Stimulated activated CD4-positive, alpha-beta T cell treated with anti-CD3 and anti-CD28 coated beads, Interleukin-4, amount 100 ng/mL, for 1 hour (primary cell): ENCODE measurements around the gene KLHDC8A.
"Not testable (repeated sequence)": the region's sequence is repeated elsewhere in the genome, so short reads cannot be mapped to it uniquely, and the experiment has no call there.

Experiments
- DNase-seq: peaks from one replicate; pipeline ENCODE4 v3.0.0-alpha.2; 2020

Gene KLHDC8A

GRCh38 chr1:205369701-205370123 lies 13.0 kb upstream of the KLHDC8A start:
- DNase-seq = no peak

GRCh38 chr1:205368478-205368877 lies 11.8 kb upstream of the KLHDC8A start:
- DNase-seq = no peak

- DNase-seq = no peak
Observed at GRCh38 chr1:205365945-205366463, 9.3 kb upstream of the KLHDC8A start.

- not testable (repeated sequence) for DNase-seq
Observed at GRCh38 chr1:205365086-205365485, 8.4 kb upstream of the KLHDC8A start.

- no peak for DNase-seq
Observed at GRCh38 chr1:205360891-205361290, 4.2 kb upstream of the KLHDC8A start.

GRCh38 chr1:205359771-205360565 lies 3.2 kb upstream of the KLHDC8A start:
- DNase-seq = no peak

GRCh38 chr1:205358579-205358978 lies 1.9 kb upstream of the KLHDC8A start:
- no peak for DNase-seq

GRCh38 chr1:205357567-205357966 lies 845 bp upstream of the KLHDC8A start:
- no peak for DNase-seq

GRCh38 chr1:205355075-205355453 lies 1.7 kb downstream of the KLHDC8A start:
- no peak for DNase-seq

- peak; percentile 47 for DNase-seq
Observed at GRCh38 chr1:205354259-205355074, 2.3 kb downstream of the KLHDC8A start.

GRCh38 chr1:205353612-205354011 lies 3.1 kb downstream of the KLHDC8A start:
- no peak for DNase-seq

- no peak for DNase-seq
Observed at GRCh38 chr1:205353191-205353590, 3.5 kb downstream of the KLHDC8A start.

GRCh38 chr1:205351984-205352713 lies 4.6 kb downstream of the KLHDC8A start:
- no peak for DNase-seq

GRCh38 chr1:205350691-205351141 lies 6.0 kb downstream of the KLHDC8A start:
- DNase-seq = no peak

- DNase-seq = no peak
Observed at GRCh38 chr1:205350124-205350523, 6.6 kb downstream of the KLHDC8A start.

- DNase-seq = no peak
Observed at GRCh38 chr1:205348554-205349487, 7.9 kb downstream of the KLHDC8A start.

- no peak for DNase-seq
Observed at GRCh38 chr1:205346956-205347574, 9.7 kb downstream of the KLHDC8A start.

GRCh38 chr1:205345761-205346160 lies 11.0 kb downstream of the KLHDC8A start:
- no peak for DNase-seq

GRCh38 chr1:205344066-205344928 lies 12.4 kb downstream of the KLHDC8A start:
- peak; percentile 65 for DNase-seq

- DNase-seq = no peak
Observed at GRCh38 chr1:205343431-205344065, 13.2 kb downstream of the KLHDC8A start.
